Neural cell (in vitro differentiated cells): ENCODE results near the gene MYLIP. TPM values are rescaled to one million over a fixed set of nuclear protein-coding genes. Genes with fewer than 3 reads are reported as not detected.

Source experiments
- H2AFZ ChIP-seq: fragments of 200-600, 300-800 bp; sonication (generic), shearing (Covaris generic); 2 replicates; pipeline ENCODE4 v1.6.0; 2014; ENCODE audit warnings: low read depth, mild to moderate bottlenecking, antibody characterized with exemption, low read length, moderate library complexity
- H3F3A ChIP-seq: fragments of 200-600 bp; shearing (Covaris generic); 2 replicates; pipeline ENCODE4 v1.6.1; 2016; ENCODE audit warnings: mild to moderate bottlenecking, moderate library complexity, mixed read lengths, antibody characterized with exemption, low read length; ENCODE audit not compliant: insufficient read depth, poor library complexity, severe bottlenecking
- H3K27ac ChIP-seq: fragments of 200-600, 300-800 bp; sonication (generic), shearing (Covaris generic); 2 replicates; pipeline ENCODE4 v1.5.1; 2014; ENCODE audit warnings: mild to moderate bottlenecking, low read length, moderate library complexity
- H3K27me3 ChIP-seq: fragments of 300-800, 200-600 bp; sonication (generic), shearing (Covaris generic); 2 replicates; pipeline ENCODE4 v1.6.0; 2014; ENCODE audit warnings: mild to moderate bottlenecking, low read depth, low read length, moderate library complexity; ENCODE audit not compliant: insufficient read depth
- H3K36me3 ChIP-seq: fragments of 300-800, 200-600 bp; sonication (generic), shearing (Covaris generic); 2 replicates; pipeline ENCODE4 v1.5.1; 2014; ENCODE audit warnings: mild to moderate bottlenecking, antibody characterized with exemption, low read length, moderate library complexity; ENCODE audit not compliant: insufficient read depth
- H3K4me2 ChIP-seq: fragments of 300-800, 200-600 bp; sonication (generic), shearing (Covaris generic); 2 replicates; pipeline ENCODE4 v1.6.0; 2014; ENCODE audit warnings: mild to moderate bottlenecking, low read length
- H3K4me3 ChIP-seq: fragments of 300-800, 200-600 bp; sonication (generic), shearing (Covaris generic); 2 replicates; pipeline ENCODE4 v1.5.1; 2014; ENCODE audit warnings: mild to moderate bottlenecking, low read length, moderate library complexity
- H3K79me2 ChIP-seq: fragments of 200-600 bp; shearing (Covaris generic); replicated peaks from 2 replicates; pipeline ENCODE4 v1.6.0; 2014; ENCODE audit warnings: mild to moderate bottlenecking, low read length, moderate library complexity; ENCODE audit not compliant: insufficient read depth
- H3K9ac ChIP-seq: fragments of 300-800, 200-600 bp; sonication (generic), shearing (Covaris generic); 2 replicates; pipeline ENCODE4 v1.6.1; 2016; ENCODE audit warnings: mild to moderate bottlenecking, low read length, mixed read lengths
- H3K9me2 ChIP-seq: fragments of 200-600 bp; shearing (Covaris generic); 2 replicates; pipeline ENCODE4 v1.6.1; 2016; ENCODE audit warnings: mild to moderate bottlenecking, low read length, mixed read lengths; ENCODE audit not compliant: insufficient read depth
- H3K9me3 ChIP-seq: fragments of 200-600, 300-800 bp; sonication (generic), shearing (Covaris generic); 2 replicates; pipeline ENCODE4 v1.6.1; 2016; ENCODE audit warnings: mild to moderate bottlenecking, mixed run types, low read length, moderate library complexity, mixed read lengths
- H4K20me1 ChIP-seq: fragments of 200-600 bp; shearing (Covaris generic); 2 replicates; pipeline ENCODE4 v1.6.1; 2016; ENCODE audit warnings: mild to moderate bottlenecking, mixed run types; ENCODE audit not compliant: insufficient read depth
- CTCF ChIP-seq: fragments of 450-650 bp; IDR thresholded peaks from 2 replicates; pipeline ENCODE4 v1.5.1; 2014; ENCODE audit warnings: antibody characterized with exemption, mild to moderate bottlenecking, moderate library complexity; ENCODE audit not compliant: poor library complexity, severe bottlenecking
- EP300 ChIP-seq: fragments of 450-650 bp; conservative IDR thresholded peaks from 2 replicates; pipeline ENCODE4 v1.6.1; 2014; ENCODE audit warnings: antibody characterized with exemption, mild to moderate bottlenecking, moderate library complexity; ENCODE audit not compliant: poor library complexity, severe bottlenecking
- EZH2 ChIP-seq: fragments of 200-600, 300-800 bp; shearing (Covaris generic), sonication (generic); IDR thresholded peaks from 2 replicates; pipeline ENCODE4 v1.6.1; 2014; ENCODE audit warnings: antibody characterized with exemption, low read length, borderline replicate concordance, mild to moderate bottlenecking; ENCODE audit not compliant: insufficient read depth, poor library complexity, severe bottlenecking
- MXI1 ChIP-seq: fragments of 450-650 bp; conservative IDR thresholded peaks from 2 replicates; pipeline ENCODE4 v1.6.1; 2014; ENCODE audit warnings: antibody characterized with exemption, mild to moderate bottlenecking; ENCODE audit not compliant: poor library complexity, severe bottlenecking
- POLR2AphosphoS5 ChIP-seq: IDR thresholded peaks from 2 replicates; pipeline ENCODE4 v1.6.1; 2012
- RAD21 ChIP-seq: fragments of 450-650 bp; conservative IDR thresholded peaks from 2 replicates; pipeline ENCODE4 v1.6.1; 2014; ENCODE audit warnings: antibody characterized with exemption, mild to moderate bottlenecking, moderate library complexity
- REST ChIP-seq: IDR thresholded peaks from 2 replicates; pipeline ENCODE4 v1.6.1; 2012; ENCODE audit warnings: borderline replicate concordance
- SMC3 ChIP-seq: fragments of 450-650 bp; conservative IDR thresholded peaks from 2 replicates; pipeline ENCODE4 v1.6.1; 2014; ENCODE audit warnings: antibody characterized with exemption, mild to moderate bottlenecking, moderate library complexity; ENCODE audit not compliant: poor library complexity
- TAF1 ChIP-seq: IDR thresholded peaks from 2 replicates; pipeline ENCODE4 v1.6.1; 2012; ENCODE audit warnings: low read depth
- polyA plus RNA-seq: library from polyadenylated mRNA; depleted of rRNA; stranded (reverse); fragments of >200 nt; gene quantifications from 2 replicates; pipeline ENCODE4 v1.2.3, GENCODE V29; 2014

The MYLIP gene
- polyA plus RNA-seq, 1 donor from 2014 or later: 8.1 TPM

- no peak overlapping the region for H3K4me2 ChIP-seq
Measured at GRCh38 chr6:16090920-16091319, 38.0 kb upstream of the MYLIP start.

GRCh38 chr6:16092140-16092539 is 36.7 kb upstream of the MYLIP start:
- H4K20me1 ChIP-seq: no peaks in the 10 kb centered on the region
- H2AFZ ChIP-seq: no peak overlapping the region
- H3K36me3 ChIP-seq: no peaks in the 10 kb centered on the region
- no peak overlapping the region for H3K9ac ChIP-seq
- no peaks in the 10 kb centered on the region for H3K27me3 ChIP-seq
- H3K4me3 ChIP-seq: no peak overlapping the region
- TF ChIP-seq POLR2AphosphoS5 (no peak), REST (no peak), EZH2 (no peak), CTCF (no peak), TAF1 (no peak), MXI1 (no peak), RAD21 (no peak), EP300 (no peak), SMC3 (no peak)
- no peaks in the 10 kb centered on the region for H3K9me2 ChIP-seq
- H3K4me2 ChIP-seq: no peak overlapping the region
- H3K9me3 ChIP-seq: no peaks in the 10 kb centered on the region
- no peaks in the 10 kb centered on the region for H3F3A ChIP-seq
- H3K79me2 ChIP-seq: no peaks in the 10 kb centered on the region
- H3K27ac ChIP-seq: no peak overlapping the region

More at GRCh38 chr6:16090920-16091319, 38.0 kb upstream of the MYLIP start:
- H3K79me2 ChIP-seq: no peaks in the 10 kb centered on the region
- H3K9me3 ChIP-seq: no peaks in the 10 kb centered on the region
- no peaks in the 10 kb centered on the region for H3K27me3 ChIP-seq
- TF ChIP-seq REST (no peak), CTCF (no peak)
- no peaks in the 10 kb centered on the region for H3K36me3 ChIP-seq
- no peak overlapping the region for H3K4me3 ChIP-seq
- no peaks in the 10 kb centered on the region for H3K9me2 ChIP-seq
- no peaks in the 10 kb centered on the region for H4K20me1 ChIP-seq
- H3K9ac ChIP-seq: no peak overlapping the region
- no peak overlapping the region for H3K27ac ChIP-seq
- no peaks in the 10 kb centered on the region for H3F3A ChIP-seq
- no peak overlapping the region for H2AFZ ChIP-seq
